Thoracic aorta (tissue), 2 donors: ENCODE data around the gene GUCY1A2. TPM values are rescaled to one million over a fixed set of nuclear protein-coding genes. Genes with fewer than 3 reads are reported as not detected.

Experiments
- ATAC-seq: fragments of 150-250 bp; one replicate; pipeline ENCODE4 v1.8.0; 2017; ENCODE audit warnings: low read depth; ENCODE audit not compliant: insufficient number of reproducible peaks, low FRiP score
- DNase-seq: peaks from one replicate; pipeline ENCODE4 v3.0.0-alpha.2; 2020; ENCODE audit warnings: low spot score
- H3K27ac ChIP-seq, 2 donors: fragments of 200-600 bp; sonication (generic); 1 replicate in 1 of 2; 2 replicates in 1 of 2; pipeline ENCODE4 v1.5.1; 2016; ENCODE audit warnings: mild to moderate bottlenecking in 2 of 2, moderate library complexity in 2 of 2
- H3K27me3 ChIP-seq: fragments of 200-600 bp; sonication (generic); replicated peaks from 2 replicates; pipeline ENCODE4 v1.6.0; 2016; ENCODE audit warnings: mild to moderate bottlenecking; ENCODE audit not compliant: insufficient read depth
- H3K36me3 ChIP-seq: fragments of 200-600 bp; sonication (generic); one replicate; pipeline ENCODE4 v1.5.1; 2016
- H3K4me1 ChIP-seq, 2 donors: fragments of 200-600 bp; sonication (generic); 1 replicate in 1 of 2; 2 replicates in 1 of 2; pipeline versions ENCODE4 v1.5.1 to v1.6.0; 2016; ENCODE audit warnings: low read depth in 2 of 2, mild to moderate bottlenecking in 1 of 2; ENCODE audit not compliant: control insufficient read depth in 1 of 2
- H3K4me3 ChIP-seq: fragments of 200-600 bp; sonication (generic); 2 replicates; pipeline ENCODE4 v1.5.1; 2016; ENCODE audit warnings: mild to moderate bottlenecking
- H3K9me3 ChIP-seq: fragments of 200-600 bp; sonication (generic); 2 replicates; pipeline ENCODE4 v1.5.1; 2016
- total RNA-seq, 2 donors: library from RNA; depleted of rRNA; stranded (reverse); fragments of >200 nt; gene quantifications; one replicate each; pipeline versions ENCODE4 v1.1.0 to v1.2.3, GENCODE V29; 2016
- TF ChIP-seq, protein P1 (sequence below): fragments of 200-600 bp; sonication (generic); IDR thresholded peaks from one replicate; pipeline ENCODE4 v1.5.1; 2019; ENCODE audit warnings: antibody characterized with exemption

The GUCY1A2 gene
- total RNA-seq, 2 donors from 2014 or later, result 5.3 to 9.4 TPM

DNA sequence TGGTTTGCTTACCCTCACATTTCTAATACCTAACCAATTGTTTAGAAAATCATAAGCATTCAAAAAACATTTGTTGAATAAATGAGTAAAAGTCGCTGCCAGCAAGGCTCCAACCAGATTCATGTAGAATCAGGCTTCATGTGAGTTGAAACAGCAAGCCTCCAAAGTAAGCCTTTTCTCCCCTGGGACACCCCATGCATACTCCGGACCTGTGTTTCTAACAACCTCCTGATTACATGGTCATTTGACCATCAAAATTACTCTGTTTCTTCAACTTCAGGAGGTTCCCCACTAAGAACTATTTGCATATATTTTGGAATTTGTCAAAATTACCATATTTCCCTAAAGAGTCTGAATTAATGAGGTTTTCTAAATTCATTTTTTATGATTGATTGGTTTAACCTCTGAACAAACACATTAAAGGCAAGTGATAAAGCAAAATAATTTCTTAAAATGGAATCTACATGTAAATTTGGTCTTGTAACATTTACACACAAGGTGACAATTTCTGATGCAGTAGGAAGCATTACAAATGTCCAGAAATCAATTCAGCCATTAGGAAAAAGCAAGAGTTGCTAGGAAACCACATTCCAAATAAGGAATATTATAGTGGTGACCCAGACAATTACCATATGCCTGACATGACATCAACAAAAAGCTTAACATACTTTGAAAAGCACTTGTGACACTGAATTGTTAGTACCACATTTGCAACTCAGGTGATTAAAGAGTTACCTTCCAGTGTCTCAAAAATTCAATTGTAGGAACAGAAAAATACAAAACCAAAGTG, 252.6 kb downstream of the GUCY1A2 start:
- ATAC-seq, result no peak
- no peaks in the 10 kb centered on the region for H3K9me3 ChIP-seq
- no peaks in the 10 kb centered on the region for H3K27me3 ChIP-seq
- H3K4me1 ChIP-seq, result no peaks in the 10 kb centered on the region
- TF ChIP-seq, protein P1, sequence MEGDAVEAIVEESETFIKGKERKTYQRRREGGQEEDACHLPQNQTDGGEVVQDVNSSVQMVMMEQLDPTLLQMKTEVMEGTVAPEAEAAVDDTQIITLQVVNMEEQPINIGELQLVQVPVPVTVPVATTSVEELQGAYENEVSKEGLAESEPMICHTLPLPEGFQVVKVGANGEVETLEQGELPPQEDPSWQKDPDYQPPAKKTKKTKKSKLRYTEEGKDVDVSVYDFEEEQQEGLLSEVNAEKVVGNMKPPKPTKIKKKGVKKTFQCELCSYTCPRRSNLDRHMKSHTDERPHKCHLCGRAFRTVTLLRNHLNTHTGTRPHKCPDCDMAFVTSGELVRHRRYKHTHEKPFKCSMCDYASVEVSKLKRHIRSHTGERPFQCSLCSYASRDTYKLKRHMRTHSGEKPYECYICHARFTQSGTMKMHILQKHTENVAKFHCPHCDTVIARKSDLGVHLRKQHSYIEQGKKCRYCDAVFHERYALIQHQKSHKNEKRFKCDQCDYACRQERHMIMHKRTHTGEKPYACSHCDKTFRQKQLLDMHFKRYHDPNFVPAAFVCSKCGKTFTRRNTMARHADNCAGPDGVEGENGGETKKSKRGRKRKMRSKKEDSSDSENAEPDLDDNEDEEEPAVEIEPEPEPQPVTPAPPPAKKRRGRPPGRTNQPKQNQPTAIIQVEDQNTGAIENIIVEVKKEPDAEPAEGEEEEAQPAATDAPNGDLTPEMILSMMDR, result no peak
- H3K4me3 ChIP-seq, result no peak overlapping the region
- no peaks in the 10 kb centered on the region for H3K36me3 ChIP-seq
- no peak for DNase-seq
- no peak overlapping the region for H3K27ac ChIP-seq

- H3K4me3 ChIP-seq, result no peak overlapping the region
- no peak for DNase-seq
- H3K27me3 ChIP-seq, result no peaks in the 10 kb centered on the region
- no peaks in the 10 kb centered on the region for H3K36me3 ChIP-seq
- H3K9me3 ChIP-seq, result no peaks in the 10 kb centered on the region
- no peak overlapping the region for H3K27ac ChIP-seq
- no peaks in the 10 kb centered on the region for H3K4me1 ChIP-seq
- TF ChIP-seq, protein P1, result no peak
- no peak for ATAC-seq
Observed at GRCh38 chr11:106763501-106763900, 254.8 kb downstream of the GUCY1A2 start.

DNA sequence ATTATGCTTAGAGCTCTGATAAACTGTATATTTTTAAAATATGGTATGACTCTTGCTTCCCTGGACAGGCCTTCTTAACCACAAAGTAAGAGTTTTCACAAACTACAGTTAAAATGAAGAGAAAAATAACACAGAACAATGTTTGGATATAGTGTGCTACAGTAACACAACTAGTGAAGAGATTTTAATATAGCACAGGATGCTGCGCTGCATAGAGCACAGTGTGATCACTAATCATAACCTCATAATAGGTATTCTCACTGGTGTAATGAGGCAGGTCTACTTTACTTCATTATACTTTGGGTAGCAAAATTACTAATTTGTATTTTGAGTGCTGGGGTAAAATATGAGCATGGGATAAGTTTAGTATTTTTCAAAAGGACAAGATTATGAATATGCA, 256.5 kb downstream of the GUCY1A2 start:
- Histone ChIP-seq H3K9me3 (no peaks in the 10 kb centered on the region), H3K27ac (no peak overlapping the region), H3K36me3 (no peaks in the 10 kb centered on the region), H3K4me1 (no peaks in the 10 kb centered on the region), H3K4me3 (no peak overlapping the region), H3K27me3 (no peaks in the 10 kb centered on the region)
- no peak for DNase-seq
- no peak for ATAC-seq
- TF ChIP-seq, protein P1, result no peak

- TF ChIP-seq, protein P1, result no peak
- Histone ChIP-seq H3K36me3 (no peaks in the 10 kb centered on the region), H3K27me3 (no peaks in the 10 kb centered on the region), H3K4me3 (no peak overlapping the region), H3K9me3 (no peaks in the 10 kb centered on the region), H3K27ac (no peak overlapping the region), H3K4me1 (no peaks in the 10 kb centered on the region)
- DNase-seq, result no peak
- ATAC-seq, result no peak
Observed at GRCh38 chr11:106761240-106761639, 257.0 kb downstream of the GUCY1A2 start.

GRCh38 chr11:106748059-106748458, 270.2 kb downstream of the GUCY1A2 start:
- no peaks in the 10 kb centered on the region for H3K36me3 ChIP-seq
- ATAC-seq (no peak), DNase-seq (no peak)
- no peak overlapping the region for H3K4me3 ChIP-seq
- no peaks in the 10 kb centered on the region for H3K9me3 ChIP-seq
- H3K27me3 ChIP-seq, result no peaks in the 10 kb centered on the region
- TF ChIP-seq, protein P1, result no peak
- no peak overlapping the region for H3K27ac ChIP-seq
- no peaks in the 10 kb centered on the region for H3K4me1 ChIP-seq
